GM13976 (cell line): ENCODE results near the gene ENAH.

Experiments used
- DNase-seq: peaks from one replicate; pipeline ENCODE4 v3.0.0; 2012; ENCODE audit warnings: low spot score
- CTCF ChIP-seq: IDR thresholded peaks from 2 replicates; pipeline ENCODE4 v1.5.1; 2012; ENCODE audit warnings: borderline replicate concordance, mild to moderate bottlenecking; ENCODE audit not compliant: insufficient read depth; ENCODE audit errors: extremely low read depth, missing control alignments, control extremely low read depth
- in situ Hi-C: fragments of 300-500 bp; cut with MboI; formaldehyde crosslinking; loops from one replicate; pipeline ENCODE4 v1.12.0; 2022; ENCODE audit warnings: low sequenced_read_pairs, mixed read lengths, inconsistent platforms; ENCODE audit not compliant: unreplicated experiment

Gene ENAH

GRCh38 chr1:225677350-225678124 lies 24.6 kb upstream of the ENAH start:
- in situ Hi-C loops = no loop called here
- no peak for DNase-seq
- TF ChIP-seq CTCF = no peak

GRCh38 chr1:225674381-225674780 lies 21.5 kb upstream of the ENAH start:
- no peak for TF ChIP-seq CTCF
- in situ Hi-C loops = no loop called here
- DNase-seq = no peak

- in situ Hi-C loops = no loop called here
- no peak for TF ChIP-seq CTCF
- no peak for DNase-seq
Observed at GRCh38 chr1:225670806-225671733, 18.1 kb upstream of the ENAH start.

DNA sequence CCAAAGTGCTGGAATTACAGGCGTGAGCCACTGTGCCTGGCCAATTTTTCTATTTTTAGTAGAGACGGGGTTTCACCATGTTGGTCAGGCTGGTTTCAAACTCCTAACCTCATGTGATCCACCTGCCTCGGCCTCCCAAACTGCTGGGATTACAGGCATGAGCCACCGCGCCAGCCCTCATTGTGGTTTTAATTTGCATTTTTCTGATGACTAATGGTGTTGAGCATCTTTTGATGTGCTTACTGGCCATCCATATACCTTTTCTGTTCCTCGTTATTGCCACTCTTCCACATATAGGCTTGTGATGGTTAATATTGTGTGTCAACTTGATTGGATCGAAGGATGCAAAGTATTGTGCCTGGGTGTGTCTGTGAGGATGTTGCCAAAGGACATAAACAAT lies 17.4 kb upstream of the ENAH start:
- no peak for TF ChIP-seq CTCF
- in situ Hi-C loops = no loop called here
- no peak for DNase-seq

- DNase-seq = no peak
- TF ChIP-seq CTCF = no peak
- in situ Hi-C loops = no loop called here
Observed at GRCh38 chr1:225668222-225668621, 15.3 kb upstream of the ENAH start.

DNA sequence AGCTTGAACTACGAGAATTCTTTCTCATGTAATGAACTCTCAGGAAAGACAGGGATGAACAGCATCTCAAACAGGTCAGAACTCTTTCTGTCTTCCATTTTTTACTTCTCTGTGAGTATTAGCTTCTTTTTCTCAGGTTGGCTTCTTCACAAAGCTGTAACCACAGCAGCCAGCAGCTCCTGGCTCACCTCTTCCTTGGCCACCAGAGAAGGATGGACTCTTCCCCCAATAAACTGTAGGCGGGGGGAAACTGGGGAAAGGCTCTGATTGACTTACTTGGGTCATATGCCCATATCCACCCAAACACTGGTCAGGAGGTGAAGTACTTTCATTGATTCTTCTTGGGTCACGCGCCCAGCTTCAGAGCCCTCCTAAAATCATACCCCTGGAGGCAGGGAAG lies 14.4 kb upstream of the ENAH start:
- TF ChIP-seq CTCF = no peak
- DNase-seq = no peak
- in situ Hi-C loops = no loop called here
